ENCODE results near the gene DRD3. TPM values are rescaled to one million over a fixed set of nuclear protein-coding genes. Genes with fewer than 3 reads are reported as not detected.
A peak's percentile ranks its signal among the peaks of the same experiment; 100 is the strongest.

The DRD3 gene
- total and polyA plus RNA-seq, 2 of the 8 experiments (the other 6 are each of a cell fraction or from before 2014, with no cell fraction given) = 0.32 to 1.3 TPM

DNA sequence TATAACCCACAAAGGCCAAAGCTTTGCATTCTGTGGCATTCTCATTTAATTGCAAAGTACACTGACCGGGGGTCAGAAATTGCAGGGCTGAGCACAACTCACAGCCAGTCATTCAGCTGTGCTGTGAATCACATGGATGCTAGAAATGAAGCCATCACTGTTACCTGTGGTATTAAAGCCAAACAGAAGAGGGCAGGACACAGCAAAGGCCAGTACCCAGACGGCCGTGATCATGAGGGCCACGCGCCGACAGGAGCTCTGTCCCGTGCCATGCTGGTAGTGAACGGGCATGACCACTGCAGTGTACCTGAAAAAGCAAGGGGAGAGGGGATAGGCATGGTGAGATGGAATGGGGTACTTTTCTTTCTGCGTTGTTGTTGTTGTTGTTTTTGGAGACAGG, 31.6 kb downstream of the DRD3 start:
- TF ChIP-seq RAD21 (IDR thresholded peaks at IDR 0.05 in 1 of 2, conservative IDR thresholded peaks at IDR 0.05 in 1 of 2; ENCODE audit: low read depth in 2 of 2, low read length in 2 of 2) (peak; percentile 37 to 54), CEBPB (IDR thresholded peaks at IDR 0.05; ENCODE audit: low read depth, low read length) (no peak)
- TF ChIP-seq, protein P1, sequence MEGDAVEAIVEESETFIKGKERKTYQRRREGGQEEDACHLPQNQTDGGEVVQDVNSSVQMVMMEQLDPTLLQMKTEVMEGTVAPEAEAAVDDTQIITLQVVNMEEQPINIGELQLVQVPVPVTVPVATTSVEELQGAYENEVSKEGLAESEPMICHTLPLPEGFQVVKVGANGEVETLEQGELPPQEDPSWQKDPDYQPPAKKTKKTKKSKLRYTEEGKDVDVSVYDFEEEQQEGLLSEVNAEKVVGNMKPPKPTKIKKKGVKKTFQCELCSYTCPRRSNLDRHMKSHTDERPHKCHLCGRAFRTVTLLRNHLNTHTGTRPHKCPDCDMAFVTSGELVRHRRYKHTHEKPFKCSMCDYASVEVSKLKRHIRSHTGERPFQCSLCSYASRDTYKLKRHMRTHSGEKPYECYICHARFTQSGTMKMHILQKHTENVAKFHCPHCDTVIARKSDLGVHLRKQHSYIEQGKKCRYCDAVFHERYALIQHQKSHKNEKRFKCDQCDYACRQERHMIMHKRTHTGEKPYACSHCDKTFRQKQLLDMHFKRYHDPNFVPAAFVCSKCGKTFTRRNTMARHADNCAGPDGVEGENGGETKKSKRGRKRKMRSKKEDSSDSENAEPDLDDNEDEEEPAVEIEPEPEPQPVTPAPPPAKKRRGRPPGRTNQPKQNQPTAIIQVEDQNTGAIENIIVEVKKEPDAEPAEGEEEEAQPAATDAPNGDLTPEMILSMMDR (IDR thresholded peaks at IDR 0.05; ENCODE audit: control extremely low read depth in 1 of 3, insufficient read depth in 1 of 3, low read depth in 1 of 3, low read length in 3 of 3) = peak; percentile 43 to 55 (median 51); a peak in 3 of 4 replicates
- TF ChIP-seq, protein P2, sequence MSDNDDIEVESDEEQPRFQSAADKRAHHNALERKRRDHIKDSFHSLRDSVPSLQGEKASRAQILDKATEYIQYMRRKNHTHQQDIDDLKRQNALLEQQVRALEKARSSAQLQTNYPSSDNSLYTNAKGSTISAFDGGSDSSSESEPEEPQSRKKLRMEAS (IDR thresholded peaks at IDR 0.05) = peak; percentile 53; the same call in 1 of the 2 replicates
- H3K27ac ChIP-seq (ENCODE audit: low read depth, low read length) = no peak overlapping the region
- no peak overlapping the region for H2AK5ac ChIP-seq (ENCODE audit: low read depth, low read length)
- H2BK120ac ChIP-seq (replicated peaks; ENCODE audit: low read depth, low read length) = no peak overlapping the region
- H3K4ac ChIP-seq (replicated peaks; ENCODE audit: insufficient read length, low read depth, low read length) = no peak overlapping the region
- no peak overlapping the region for H4K8ac ChIP-seq (ENCODE audit: extremely low read depth, insufficient read depth, low read length)
- no peaks in the 10 kb centered on the region for H3K79me2 ChIP-seq (ENCODE audit: control insufficient read depth in 1 of 2, insufficient read depth in 2 of 2, low read length in 2 of 2)
- no peak overlapping the region for H3K4me2 ChIP-seq (ENCODE audit: insufficient read depth in 1 of 2, low read depth in 2 of 2, low read length in 2 of 2)
- no peaks in the 10 kb centered on the region for H3K79me1 ChIP-seq (ENCODE audit: low read depth, low read length)
- H4K91ac ChIP-seq (replicated peaks; ENCODE audit: insufficient read length, low read length) = no peak overlapping the region
- WGBS, 2 experiments (ENCODE audit: extremely low coverage in 1 of 2, insufficient coverage in 1 of 2, insufficient read length in 1 of 2, insufficient replicate concordance in 2 of 2, low coverage in 1 of 2, low lambda C conversion rate in 2 of 2, missing lambda C conversion rate in 1 of 2) = 84% methylated on average over 9 of the region's 9 CpGs; no CpG with 5 or more reads in 1 of the 2 experiments
- DNase-seq (ENCODE audit: low read depth in 1 of 2, low spot score in 2 of 2) (peak in 1 of 2 experiments; percentile 50), FAIRE-seq (peak; percentile 75)
- no peak overlapping the region; the same call in 1 of the 2 replicates for H2BK20ac ChIP-seq (ENCODE audit: low read length)
- no peak overlapping the region for H3K4me3 ChIP-seq (ENCODE audit: extremely low read depth in 1 of 4, insufficient read depth in 2 of 4, low read depth in 3 of 4, low read length in 4 of 4)
- no peak overlapping the region for H3K56ac ChIP-seq (replicated peaks; ENCODE audit: insufficient read length, low read depth, low read length)
- ChIA-PET CTCF (ENCODE audit: partially characterized antibody) (interaction anchor here (0.7 to 1.2 kb wide), 11 partner anchors 8 to 268 kb away, joined by 3 to 5 read pairs (median 3); partner anchors contain the start of gene DRD3), POLR2A (ENCODE audit: partially characterized antibody) (no interaction called here)
- no peaks in the 10 kb centered on the region for H3K9me3 ChIP-seq (ENCODE audit: insufficient read depth in 2 of 2, low read depth in 1 of 2, low read length in 1 of 2)
- H2AFZ ChIP-seq (ENCODE audit: low read length) = no peak overlapping the region
- no peaks in the 10 kb centered on the region for H3K23me2 ChIP-seq (ENCODE audit: low read depth, low read length)
- no peaks in the 10 kb centered on the region for H4K20me1 ChIP-seq (replicated peaks in 1 of 2; ENCODE audit: control insufficient read depth in 1 of 2, insufficient read depth in 2 of 2, low read length in 2 of 2)
- peaks cover 0 to 6% (median 1%) of the 10 kb centered on the region in 4 experiments; a peak in 2 of 7 replicates for H3K4me1 ChIP-seq (replicated peaks in 1 of 4; ENCODE audit: control insufficient read depth in 3 of 4, insufficient read depth in 4 of 4, low read length in 3 of 4)
- H2BK15ac ChIP-seq (ENCODE audit: low read length) = 0 out of 2 replicates have a peak overlapping the region, but pooled peaks have one; percentile 47
- H3K18ac ChIP-seq (ENCODE audit: extremely low read depth, low read length) = peak overlapping the region; percentile 72; the same call in 1 of the 2 replicates
- H2BK5ac ChIP-seq (ENCODE audit: low read depth, low read length) = no peak overlapping the region
- H3K9ac ChIP-seq (replicated peaks in 1 of 4; ENCODE audit: extremely low read depth in 1 of 4, low read depth in 3 of 4, low read length in 3 of 4) = no peak overlapping the region
- no peak overlapping the region for H3K23ac ChIP-seq (ENCODE audit: insufficient read length)
- no peak overlapping the region for H3K14ac ChIP-seq (ENCODE audit: insufficient read length)
- H2BK12ac ChIP-seq (ENCODE audit: low read depth, low read length) = peak overlapping the region; percentile 80; the same call in 1 of the 2 replicates
- H4K5ac ChIP-seq (ENCODE audit: insufficient read length, low read depth, low read length) = no peak overlapping the region
- no peaks in the 10 kb centered on the region; a peak in 1 of 7 replicates for H3K27me3 ChIP-seq (replicated peaks in 1 of 4; ENCODE audit: control insufficient read depth in 3 of 4, extremely low read depth in 1 of 4, insufficient read depth in 3 of 4, low read length in 3 of 4)
- H3K36me3 ChIP-seq (ENCODE audit: control insufficient read depth in 2 of 4, insufficient read depth in 4 of 4, low read length in 3 of 4) = no peaks in the 10 kb centered on the region
